GM19463 (cell line): ENCODE data around the gene TMEM120A.

Experiments
- ATAC-seq: cut with Tn5 transposase; IDR thresholded peaks from one replicate; pipeline ENCODE4 v1.9.1; 2021; ENCODE audit warnings: mild to moderate bottlenecking, moderate library complexity; ENCODE audit not compliant: unreplicated experiment

TMEM120A gene

GRCh38 chr7:75961218-75961617 lies 33.2 kb downstream of the TMEM120A start:
- no peak for ATAC-seq

- ATAC-seq = no peak
These were observed 34.0 kb downstream of the TMEM120A start for GRCh38 chr7:75960372-75960771.

- no peak for ATAC-seq
These were observed 35.4 kb downstream of the TMEM120A start for GRCh38 chr7:75958802-75959543.

- no peak for ATAC-seq
These were observed 37.2 kb downstream of the TMEM120A start for GRCh38 chr7:75957021-75957736.

- no peak for ATAC-seq
These were observed 39.0 kb downstream of the TMEM120A start for GRCh38 chr7:75955331-75955955.

GRCh38 chr7:75953931-75954330 lies 40.5 kb downstream of the TMEM120A start:
- ATAC-seq = no peak

- no peak for ATAC-seq
These were observed 41.0 kb downstream of the TMEM120A start for GRCh38 chr7:75953431-75953830.

- ATAC-seq = no peak
These were observed 42.9 kb downstream of the TMEM120A start for GRCh38 chr7:75951506-75951905.

- ATAC-seq = no peak
These were observed 44.2 kb downstream of the TMEM120A start for GRCh38 chr7:75950111-75950681.

GRCh38 chr7:75948179-75948578 lies 46.2 kb downstream of the TMEM120A start:
- ATAC-seq = no peak

GRCh38 chr7:75946207-75946855 lies 48.1 kb downstream of the TMEM120A start:
- no peak for ATAC-seq

GRCh38 chr7:75945297-75946168 lies 48.9 kb downstream of the TMEM120A start:
- no peak for ATAC-seq

GRCh38 chr7:75944507-75944906 lies 49.9 kb downstream of the TMEM120A start:
- no peak for ATAC-seq

GRCh38 chr7:75943864-75944263 lies 50.5 kb downstream of the TMEM120A start:
- no peak for ATAC-seq

GRCh38 chr7:75938921-75939320 lies 55.5 kb downstream of the TMEM120A start:
- no peak for ATAC-seq

- ATAC-seq = no peak
These were observed 56.2 kb downstream of the TMEM120A start for GRCh38 chr7:75937958-75938786.
